ENCODE results near the gene CCDC28B.
"Not testable (repeated sequence)": the region's sequence is repeated elsewhere in the genome, so short reads cannot be mapped to it uniquely, and the experiment has no call there.

Gene CCDC28B

DNA sequence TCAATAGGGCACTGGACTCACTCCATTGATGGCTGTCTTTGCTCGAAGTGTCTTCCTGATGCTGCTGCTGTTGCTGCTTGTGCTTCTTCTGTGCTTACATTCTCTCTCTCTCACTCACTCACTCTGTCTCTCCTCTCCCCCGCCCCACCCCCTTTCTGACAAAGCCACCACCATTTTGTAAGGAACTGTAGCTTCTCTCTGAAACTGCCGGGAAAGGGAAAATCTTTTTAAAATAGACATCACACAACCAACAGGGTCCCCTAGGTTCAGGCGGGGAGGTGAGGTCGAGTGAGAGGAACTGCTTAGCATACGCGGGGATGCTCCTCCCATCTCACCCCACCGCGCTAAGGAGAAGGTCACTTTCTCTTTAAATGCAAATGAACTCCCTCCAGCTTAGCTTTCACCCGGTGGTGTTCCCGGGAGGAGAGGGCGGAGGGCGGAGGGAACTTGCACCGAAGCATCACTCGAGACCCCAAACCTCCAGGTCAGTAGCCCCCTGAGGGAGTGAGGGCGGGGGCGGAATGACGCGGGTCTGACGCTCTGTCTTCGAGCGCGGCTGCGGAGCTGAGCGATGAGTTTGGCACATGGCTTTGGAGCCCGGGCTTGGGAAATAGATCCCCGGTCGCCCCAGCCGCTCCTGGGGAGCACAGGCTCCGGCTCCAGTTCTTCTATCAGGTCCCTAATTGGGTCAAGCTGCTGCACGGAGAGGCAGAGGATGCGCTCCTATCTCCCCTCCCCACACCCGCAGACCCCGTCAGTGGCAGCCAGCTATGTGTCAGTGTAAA is at the start of gene CCDC28B:
Gene CCDC28B (plus strand): TSS at position 370 of the 785 bp plus-strand sequence. CDS start 1,341 bp downstream, outside the sequence.
- DNase-seq, result peak; percentile 67

DNA sequence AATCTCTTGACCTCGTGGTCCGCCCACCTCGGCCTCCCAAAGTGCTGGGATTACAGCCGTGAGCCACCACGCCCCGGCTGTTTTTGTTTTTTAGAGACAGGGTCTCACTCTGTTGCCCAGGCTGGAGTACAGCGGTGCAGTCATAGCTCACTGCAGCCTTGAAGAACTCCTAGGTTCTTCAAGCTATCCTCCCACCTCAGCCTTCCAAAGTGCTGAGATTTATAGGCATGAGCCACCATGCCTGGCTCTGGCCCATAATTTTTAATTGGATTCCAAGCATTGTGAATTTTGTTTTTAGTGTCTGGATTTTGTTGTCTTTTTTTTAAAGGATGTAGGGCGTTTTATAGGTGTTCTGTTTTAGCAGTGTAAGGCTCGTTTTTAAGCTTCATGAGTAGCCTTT is 49.5 kb upstream of the CCDC28B start:
- no peak for DNase-seq

DNA sequence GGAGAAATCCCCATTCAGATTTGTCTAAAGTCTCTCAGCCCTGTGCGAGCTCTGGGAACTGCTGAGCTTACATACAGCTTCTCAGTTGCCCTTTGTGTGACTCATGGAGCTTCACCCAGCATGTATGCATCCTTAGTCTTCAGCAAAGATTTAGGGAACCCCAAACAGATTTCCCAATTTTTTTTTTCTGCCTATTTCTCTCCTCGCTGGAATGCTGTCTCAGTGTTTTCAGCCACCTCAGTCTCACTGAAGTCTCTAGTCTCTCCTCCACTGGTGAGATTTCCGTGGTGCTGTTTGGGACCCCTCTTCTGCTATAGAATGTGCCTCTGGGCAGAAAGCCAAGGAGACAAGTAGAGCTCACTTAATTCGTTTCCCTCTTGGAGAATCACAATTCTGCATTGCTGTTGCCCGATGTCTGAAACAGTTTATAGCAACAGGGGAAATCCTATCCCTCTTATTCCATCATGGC is 49.0 kb upstream of the CCDC28B start:
- no peak for DNase-seq

DNA sequence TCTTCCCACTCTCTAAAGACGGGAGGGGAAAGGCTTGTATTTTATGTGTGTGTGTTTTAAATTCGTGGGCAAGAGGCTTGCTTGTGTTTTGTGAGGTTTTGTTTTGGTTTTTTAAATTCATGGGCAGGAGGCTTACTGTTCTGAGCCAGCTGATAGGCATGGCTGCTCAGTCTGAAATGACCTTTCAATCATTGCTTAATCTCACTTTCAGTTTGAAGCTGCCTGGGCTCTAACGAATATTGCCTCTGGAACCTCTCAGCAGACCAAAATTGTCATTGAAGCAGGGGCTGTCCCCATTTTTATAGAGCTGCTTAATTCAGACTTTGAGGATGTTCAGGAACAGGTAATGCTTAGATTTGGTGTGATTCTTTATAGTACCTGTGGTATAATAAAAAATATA is 41.2 kb upstream of the CCDC28B start:
- no peak for DNase-seq

DNA sequence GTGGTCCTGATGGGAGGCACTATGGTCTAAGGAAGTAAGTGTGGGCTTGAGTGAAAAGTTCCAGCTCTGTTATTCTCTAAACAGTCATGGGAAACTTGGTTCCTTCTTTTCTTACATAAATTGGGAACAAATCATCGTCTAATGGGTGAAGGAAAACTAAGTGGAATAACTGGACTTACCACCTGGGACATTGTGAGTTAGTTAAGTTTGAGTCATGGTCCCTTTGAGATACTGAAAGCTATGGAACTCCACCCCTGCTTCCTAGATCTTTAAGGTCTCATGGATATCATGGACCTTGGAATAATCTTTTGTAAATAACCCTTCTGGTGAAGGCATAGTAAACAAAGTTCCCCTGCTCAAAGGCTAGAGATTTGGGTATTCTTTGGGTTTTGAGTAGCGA is 37.0 kb upstream of the CCDC28B start:
- DNase-seq, result no peak

DNA sequence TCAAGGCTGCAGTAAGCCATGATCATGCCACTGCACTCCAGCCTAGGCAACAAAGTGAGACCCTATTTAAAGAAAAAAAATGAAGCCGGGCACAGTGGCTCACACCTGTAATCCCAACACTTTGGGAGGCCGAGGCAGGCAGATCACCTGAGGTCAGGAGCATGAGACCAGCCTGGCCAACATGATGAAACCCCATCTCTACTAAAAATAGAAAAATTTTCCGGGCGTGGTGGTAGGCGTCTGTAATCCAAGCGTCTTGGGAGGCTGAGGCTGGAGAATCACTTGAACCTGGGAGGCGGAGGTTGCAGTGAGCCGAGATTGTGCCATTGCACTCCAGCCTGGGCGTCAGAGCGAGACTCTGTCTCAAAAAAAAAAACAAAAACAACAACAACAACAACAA is 34.8 kb upstream of the CCDC28B start:
- not testable (repeated sequence) for DNase-seq

DNA sequence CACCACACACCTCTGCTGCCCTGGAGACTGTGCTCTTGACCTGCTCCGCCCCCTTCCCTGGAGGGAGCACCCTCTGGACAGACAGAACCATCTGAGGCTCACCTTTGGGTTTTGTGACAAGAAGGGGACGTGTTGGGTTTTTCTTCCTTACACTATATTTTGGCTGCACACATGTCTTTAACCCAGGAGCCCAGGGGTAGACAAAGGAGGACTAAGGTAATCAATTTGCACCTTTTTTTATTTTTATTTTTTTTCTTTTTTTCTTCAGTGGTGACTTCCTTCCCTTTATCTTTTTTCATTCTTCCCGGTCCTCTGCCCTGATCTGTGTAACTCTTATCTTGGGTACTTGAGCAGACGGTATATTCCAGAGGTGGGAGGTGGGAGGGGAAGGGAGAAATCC is 29.4 kb upstream of the CCDC28B start:
- DNase-seq, result no peak

DNA sequence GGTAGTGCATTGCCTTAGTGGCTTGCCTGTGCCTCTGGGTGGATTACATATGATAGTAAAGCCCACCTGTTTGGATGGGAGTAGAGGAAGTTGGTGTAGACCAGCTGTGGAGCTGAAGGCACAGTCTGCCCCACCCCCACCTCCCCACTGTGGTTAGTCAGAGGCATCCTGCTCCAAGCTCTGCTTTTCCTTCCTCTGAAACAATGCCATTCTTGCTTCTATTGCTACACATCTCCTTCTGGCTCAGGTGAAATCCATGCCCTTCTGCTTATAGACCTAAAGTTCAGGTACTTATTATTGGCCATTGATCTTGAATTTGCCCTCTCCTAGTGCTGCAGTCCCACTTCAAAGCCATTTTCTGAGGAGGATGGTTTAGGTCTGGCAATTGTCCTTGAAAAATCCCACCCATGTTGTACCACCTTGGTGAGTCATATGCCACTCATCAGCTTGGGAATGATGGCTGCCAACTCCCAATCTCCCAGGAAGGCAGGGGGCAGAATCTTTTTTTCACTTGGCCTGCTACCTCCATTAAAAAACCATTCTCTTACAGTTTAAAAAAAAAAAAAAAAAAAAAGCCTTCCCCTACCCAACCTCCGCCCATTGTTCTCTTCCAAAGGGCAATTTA is 27.7 kb upstream of the CCDC28B start:
- no peak for DNase-seq

DNA sequence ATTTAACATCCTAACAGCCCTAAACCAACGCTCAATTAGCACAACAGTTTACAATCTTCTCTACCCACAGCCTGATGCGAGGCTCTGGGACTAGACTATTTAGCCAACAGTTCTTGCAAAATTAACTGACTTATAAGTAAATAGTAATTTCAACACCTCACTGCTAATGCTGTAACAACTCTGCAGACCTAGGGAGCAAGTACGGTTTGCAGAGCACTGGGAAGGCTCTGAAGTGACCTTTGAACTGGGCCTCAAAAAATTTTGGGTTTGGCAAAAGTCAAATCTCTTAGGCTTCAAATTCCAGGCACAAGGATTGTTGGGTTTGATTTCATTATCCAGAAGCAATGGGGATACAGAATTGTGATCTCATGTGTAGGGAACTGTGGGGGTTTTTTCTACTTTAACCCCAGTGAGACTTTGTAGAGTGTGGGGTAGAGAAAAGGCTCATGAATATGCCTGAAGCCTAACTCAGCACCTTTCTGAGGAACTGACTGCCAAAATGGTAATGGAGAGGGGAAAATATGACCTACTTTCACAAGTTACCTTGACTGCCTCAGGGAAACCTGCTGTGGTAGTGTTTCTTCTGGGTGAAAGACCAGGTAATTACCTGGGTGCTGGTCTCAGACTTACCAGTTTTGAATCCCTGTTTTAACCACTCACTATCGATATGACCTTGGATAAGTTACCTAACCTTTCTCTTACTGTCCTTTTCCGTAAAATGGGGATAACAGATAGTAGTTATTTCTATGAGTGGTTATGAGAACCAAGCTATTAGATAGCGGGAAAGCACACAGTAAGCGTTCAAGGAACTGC is 21.8 kb upstream of the CCDC28B start:
- no peak for DNase-seq

DNA sequence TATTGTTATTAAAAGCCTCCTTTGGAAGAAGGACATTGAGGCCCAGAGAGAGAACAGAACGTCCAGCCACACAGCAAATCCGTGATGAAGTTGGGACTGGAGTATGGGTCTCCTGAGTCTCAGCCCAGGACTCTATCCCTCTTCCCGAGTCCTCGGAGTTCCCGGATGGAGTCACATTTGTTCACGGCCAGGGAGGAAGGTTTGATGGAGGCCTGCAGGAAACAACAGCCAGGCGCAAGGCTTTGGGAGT is 21.3 kb upstream of the CCDC28B start:
- peak; percentile 60 for DNase-seq

DNA sequence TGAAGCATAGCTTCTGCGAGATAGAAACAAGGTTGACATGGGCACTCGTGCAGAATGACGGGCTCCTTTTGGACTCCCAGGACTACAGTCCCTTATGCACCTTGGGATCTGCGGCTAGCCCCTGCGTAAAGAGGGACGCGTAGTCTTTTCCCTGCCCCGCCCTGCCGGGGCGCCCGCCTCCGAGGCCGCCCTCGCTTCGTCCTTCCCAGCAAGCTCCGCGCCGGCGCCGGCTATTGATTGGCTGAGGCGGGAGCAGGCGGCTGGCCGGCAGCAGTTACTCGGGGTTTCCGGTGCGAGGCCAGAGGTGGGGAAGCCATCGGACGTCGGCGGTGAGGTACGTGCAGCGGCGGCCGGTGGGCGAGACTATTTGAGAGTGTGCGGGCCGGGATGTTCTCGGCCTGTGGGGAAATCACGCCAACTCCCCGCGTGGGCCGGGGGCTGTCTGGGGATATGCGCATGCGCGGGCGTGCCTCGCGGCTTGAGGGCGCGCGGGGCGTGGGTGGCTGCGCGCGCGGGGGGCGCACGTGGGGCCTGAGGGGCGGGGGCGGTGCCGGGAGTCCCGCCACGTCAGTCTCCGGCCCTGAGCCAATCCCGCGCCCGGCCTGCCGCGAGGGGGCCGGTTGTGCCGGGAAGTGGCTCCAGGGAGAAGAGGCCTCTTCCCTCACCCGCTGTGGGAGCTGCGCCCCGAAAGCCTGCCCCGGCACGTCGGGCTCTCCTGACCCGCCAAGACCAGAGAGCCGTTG is 20.8 kb upstream of the CCDC28B start, which contains the start of gene TXLNA:
Gene TXLNA (plus strand): TSS at position 233 of the 743 bp plus-strand sequence. CDS start 671 bp downstream, outside the sequence.
- peak; percentile 97 for DNase-seq

DNA sequence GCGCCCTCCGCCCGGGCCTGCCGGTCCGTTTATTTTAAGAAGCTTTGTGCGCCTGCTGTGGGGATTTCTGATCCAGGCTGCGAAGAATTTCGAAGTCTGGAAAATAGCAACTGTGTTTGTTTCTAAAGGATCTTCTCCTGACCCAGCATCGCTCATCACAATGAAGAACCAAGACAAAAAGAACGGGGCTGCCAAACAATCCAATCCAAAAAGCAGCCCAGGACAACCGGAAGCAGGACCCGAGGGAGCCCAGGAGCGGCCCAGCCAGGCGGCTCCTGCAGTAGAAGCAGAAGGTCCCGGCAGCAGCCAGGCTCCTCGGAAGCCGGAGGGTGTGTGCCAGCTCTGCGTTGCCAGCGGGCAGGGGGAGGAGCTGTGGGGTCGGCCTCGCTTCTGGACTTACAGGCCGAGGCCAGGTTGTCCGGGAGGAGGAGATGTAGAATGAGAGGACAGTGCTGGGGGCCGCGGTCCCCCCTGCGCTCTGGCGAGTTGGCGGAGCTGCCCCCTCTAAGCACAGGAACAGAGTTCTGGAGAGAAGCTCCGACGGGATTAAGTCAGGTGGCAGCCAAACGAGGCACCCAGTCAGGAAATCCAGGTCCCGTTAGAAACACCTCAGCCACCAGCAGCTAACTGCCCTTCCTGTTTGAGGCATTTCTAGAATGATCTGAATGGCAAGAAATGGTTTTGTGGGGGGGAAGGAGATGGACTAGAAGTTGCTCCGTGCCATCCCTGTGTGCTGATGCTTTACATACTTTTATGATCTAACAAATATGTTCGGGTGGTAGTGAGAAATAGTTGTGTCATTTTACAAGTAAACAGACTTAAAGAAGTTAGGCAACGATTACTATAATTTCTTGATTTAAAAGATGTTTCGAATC is 20.0 kb upstream of the CCDC28B start:
- no peak for DNase-seq

DNA sequence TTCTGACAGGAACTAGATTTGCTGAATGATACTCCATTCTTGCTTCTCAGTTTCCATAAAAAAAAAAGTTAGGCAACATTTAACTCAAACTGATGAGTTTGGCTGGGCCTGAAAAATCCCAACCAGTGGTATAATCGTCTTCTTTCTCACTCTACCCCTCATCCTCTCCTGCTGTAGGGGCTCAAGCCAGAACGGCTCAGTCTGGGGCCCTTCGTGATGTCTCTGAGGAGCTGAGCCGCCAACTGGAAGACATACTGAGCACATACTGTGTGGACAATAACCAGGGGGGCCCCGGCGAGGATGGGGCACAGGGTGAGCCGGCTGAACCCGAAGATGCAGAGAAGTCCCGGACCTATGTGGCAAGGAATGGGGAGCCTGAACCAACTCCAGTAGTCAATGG is 19.3 kb upstream of the CCDC28B start:
- DNase-seq, result no peak

DNA sequence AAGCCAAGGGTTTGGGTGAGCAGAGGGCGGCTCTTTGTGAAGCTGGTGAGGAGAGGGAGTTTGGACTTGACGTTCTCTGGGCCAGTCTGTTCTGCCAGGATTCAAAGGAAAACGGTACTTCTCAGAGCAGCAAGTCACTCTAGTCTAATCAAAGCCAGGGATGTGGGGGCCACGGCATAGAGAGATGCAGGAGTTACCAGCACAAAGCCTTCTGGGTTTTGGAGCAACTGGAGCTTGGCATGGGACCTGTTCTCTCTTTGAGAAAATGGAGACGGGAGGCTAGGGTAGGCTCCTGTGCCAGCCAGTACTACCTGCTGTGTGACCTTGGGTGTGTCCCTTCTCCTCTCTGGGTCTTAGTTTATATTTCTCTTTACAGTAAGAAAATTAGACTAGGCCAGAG is 18.8 kb upstream of the CCDC28B start:
- no peak for DNase-seq

DNA sequence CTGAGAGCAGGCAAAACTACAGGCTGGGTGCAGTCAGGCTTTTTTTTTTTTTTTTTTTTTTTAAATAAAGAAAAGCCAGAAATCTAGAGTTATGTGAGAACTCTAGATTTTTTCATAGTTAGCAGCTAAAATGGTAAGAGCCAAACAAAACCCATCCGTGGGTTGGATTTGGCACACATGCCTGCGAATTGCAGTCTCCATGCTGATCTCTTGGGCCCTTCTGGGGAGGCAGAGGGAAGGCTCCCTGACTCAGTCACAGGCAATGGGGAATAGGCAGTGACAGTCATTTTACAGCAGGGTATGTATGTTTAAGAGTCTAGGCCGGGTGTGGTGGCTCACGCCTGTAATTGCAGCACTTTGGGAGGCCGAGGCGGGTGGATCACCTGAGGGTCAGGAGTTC is 18.3 kb upstream of the CCDC28B start:
- DNase-seq, result no peak

DNA sequence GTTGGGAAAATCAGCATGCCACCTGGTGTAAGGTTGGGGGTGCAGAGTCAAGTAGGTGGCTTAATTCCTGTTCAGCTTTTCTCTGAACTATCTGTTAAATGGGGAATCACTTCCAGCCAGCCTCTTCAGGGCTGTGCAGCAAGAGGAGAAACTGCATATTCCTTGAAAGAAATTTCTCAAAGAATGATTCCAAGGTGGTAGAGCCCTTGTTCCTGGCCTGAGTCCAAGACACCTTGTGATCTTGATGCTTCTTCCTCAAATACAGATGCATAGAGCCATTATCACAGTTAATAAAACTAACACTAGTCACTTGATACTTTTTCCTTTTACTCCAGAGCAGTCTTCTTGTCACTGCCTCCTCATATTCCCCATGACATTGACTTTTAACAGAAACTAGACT is 15.7 kb upstream of the CCDC28B start:
- DNase-seq, result no peak

DNA sequence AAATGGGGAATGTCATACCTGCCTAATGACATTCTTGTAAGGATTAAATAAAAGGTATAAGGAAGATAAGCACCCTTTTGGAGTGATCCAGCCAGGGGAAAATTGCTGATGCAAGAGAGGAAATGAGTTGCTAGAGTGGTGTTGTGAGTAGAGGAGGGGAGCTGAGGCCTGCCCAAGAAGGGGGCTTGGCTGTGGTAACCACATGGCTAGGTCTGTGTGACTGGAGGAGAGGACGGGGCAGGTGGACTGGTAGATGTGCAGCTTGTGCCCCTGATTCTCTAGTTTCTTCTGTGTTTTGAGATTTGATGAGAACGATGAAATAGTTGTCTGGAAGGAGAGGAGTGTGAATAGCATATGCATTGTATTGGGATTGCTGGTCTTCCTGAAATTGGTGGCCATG is 14.3 kb upstream of the CCDC28B start:
- no peak for DNase-seq

DNA sequence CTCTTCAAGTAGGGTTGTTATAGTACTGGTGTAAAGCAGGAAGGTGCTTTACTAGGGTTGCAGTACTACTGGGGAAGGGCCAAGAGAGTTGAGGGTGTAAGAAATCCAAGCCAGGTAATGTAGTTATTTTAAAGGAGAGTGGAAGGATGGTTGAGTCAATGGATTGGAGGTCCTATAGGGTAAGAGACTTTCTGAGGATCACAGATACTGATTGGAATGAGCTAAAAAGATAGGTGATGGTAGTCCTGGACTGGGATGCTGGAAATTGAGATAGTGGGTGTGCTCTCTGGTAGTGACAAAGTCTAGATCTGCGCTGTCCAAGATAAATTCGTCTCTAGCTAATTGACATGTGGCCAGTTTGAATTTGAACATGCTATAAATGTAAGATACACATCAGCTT is 13.9 kb upstream of the CCDC28B start:
- DNase-seq, result no peak

DNA sequence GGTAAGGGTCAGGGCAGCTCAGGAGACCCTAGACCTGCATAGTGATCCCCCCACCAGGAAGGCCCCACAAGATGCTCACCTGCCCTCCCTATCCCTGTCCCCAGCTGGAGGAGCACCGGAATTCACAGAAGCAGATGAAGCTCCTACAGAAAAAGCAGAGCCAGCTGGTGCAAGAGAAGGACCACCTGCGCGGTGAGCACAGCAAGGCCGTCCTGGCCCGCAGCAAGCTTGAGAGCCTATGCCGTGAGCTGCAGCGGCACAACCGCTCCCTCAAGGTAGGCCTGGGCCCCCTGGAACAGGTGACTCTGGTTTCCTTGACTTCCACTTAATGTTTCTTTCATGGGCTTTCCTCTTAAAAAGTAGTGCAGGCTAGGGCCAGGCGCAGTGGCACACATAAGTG is 12.5 kb upstream of the CCDC28B start:
- DNase-seq, result no peak

DNA sequence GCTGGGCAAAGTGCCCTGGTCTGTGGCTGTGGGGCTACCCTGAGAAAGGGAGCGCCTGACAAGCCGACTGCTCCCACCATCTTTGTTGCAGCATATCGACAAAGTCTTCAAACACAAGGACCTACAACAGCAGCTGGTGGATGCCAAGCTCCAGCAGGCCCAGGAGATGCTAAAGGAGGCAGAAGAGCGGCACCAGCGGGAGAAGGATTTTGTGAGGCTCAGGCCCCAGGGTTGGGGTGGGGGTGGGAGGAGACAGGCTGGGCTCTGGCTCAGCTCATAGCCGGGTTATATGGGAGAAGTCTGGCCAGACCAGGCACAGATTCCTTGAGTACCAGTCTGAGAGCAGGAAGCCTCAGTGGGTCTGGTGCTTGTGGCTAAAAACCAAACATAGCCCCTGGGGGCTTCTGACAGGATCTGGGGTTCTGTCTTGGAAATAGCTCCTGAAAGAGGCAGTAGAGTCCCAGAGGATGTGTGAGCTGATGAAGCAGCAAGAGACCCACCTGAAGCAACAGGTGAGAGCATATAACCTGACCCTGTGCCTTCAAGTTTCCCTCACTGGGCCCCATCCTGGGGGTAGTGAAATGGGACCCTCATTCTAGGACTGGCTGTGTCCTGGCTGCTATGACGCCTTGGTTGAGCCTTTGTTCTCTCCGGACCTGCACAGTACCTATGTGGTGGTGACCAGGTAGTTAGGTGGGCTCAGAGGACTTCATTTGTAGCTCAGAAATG is 8.0 kb upstream of the CCDC28B start:
- no peak for DNase-seq

DNA sequence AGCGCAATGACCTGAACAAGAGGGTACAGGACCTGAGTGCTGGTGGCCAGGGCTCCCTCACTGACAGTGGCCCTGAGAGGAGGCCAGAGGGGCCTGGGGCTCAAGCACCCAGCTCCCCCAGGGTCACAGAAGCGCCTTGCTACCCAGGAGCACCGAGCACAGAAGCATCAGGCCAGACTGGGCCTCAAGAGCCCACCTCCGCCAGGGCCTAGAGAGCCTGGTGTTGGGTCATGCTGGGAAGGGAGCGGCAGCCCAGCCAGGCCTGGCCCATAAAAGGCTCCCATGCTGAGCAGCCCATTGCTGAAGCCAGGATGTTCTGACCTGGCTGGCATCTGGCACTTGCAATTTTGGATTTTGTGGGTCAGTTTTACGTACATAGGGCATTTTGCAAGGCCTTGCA is 5.4 kb upstream of the CCDC28B start:
- no peak for DNase-seq
